ENCODE results near the gene ATP6V0E1. TPM values are rescaled to one million over a fixed set of nuclear protein-coding genes. Genes with fewer than 3 reads are reported as not detected.

Gene ATP6V0E1
- 100 to 1,000 TPM; 174 to 267 (median 238) TPM for total RNA-seq

DNA sequence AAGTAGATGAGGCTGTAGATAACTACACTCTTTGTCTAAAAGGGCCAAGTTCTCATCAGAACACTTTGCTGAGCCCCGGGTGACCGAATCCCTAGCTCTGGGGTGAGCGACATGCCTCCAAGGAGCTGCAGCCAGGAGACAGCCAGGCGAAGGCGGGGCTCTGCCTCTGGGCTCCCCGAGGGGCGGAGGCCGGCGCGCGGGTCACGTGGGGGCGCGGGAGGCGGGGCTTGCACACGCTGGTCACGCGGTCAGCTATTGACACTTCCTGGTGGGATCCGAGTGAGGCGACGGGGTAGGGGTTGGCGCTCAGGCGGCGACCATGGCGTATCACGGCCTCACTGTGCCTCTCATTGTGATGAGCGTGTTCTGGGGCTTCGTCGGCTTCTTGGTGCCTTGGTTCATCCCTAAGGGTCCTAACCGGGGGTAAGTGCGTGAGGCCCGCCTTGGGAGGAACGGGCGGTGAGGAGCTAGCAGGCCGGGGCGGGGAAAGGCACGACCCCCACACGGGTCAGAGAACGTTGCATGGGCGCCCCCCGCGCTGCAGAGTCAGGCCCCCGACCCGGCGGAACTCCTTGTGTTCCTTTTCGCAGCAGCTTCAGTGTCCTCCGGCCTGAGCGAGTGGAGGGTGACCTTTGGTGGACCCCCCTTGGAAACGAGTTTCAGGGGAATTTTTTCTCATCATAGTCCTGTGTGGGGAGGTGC lies at the start of gene ATP6V0E1:
ATP6V0E1 (plus strand) TSS at position 230 of the 702 bp plus-strand sequence; CDS start at position 320, 90 bp downstream.
- TF ChIP-seq, protein P1, sequence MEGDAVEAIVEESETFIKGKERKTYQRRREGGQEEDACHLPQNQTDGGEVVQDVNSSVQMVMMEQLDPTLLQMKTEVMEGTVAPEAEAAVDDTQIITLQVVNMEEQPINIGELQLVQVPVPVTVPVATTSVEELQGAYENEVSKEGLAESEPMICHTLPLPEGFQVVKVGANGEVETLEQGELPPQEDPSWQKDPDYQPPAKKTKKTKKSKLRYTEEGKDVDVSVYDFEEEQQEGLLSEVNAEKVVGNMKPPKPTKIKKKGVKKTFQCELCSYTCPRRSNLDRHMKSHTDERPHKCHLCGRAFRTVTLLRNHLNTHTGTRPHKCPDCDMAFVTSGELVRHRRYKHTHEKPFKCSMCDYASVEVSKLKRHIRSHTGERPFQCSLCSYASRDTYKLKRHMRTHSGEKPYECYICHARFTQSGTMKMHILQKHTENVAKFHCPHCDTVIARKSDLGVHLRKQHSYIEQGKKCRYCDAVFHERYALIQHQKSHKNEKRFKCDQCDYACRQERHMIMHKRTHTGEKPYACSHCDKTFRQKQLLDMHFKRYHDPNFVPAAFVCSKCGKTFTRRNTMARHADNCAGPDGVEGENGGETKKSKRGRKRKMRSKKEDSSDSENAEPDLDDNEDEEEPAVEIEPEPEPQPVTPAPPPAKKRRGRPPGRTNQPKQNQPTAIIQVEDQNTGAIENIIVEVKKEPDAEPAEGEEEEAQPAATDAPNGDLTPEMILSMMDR (IDR thresholded peaks at IDR 0.05): no peak
- peak; percentile 93 for ATAC-seq (ENCODE audit: low FRiP score)
- DNase-seq (ENCODE audit: low spot score): peak; percentile 91

- ATAC-seq (ENCODE audit: low FRiP score): no peak
- DNase-seq (ENCODE audit: low spot score): no peak
- TF ChIP-seq, protein P1 (IDR thresholded peaks at IDR 0.05): no peak
Observed at GRCh38 chr5:172935096-172935495, 48.5 kb upstream of the ATP6V0E1 start.

DNA sequence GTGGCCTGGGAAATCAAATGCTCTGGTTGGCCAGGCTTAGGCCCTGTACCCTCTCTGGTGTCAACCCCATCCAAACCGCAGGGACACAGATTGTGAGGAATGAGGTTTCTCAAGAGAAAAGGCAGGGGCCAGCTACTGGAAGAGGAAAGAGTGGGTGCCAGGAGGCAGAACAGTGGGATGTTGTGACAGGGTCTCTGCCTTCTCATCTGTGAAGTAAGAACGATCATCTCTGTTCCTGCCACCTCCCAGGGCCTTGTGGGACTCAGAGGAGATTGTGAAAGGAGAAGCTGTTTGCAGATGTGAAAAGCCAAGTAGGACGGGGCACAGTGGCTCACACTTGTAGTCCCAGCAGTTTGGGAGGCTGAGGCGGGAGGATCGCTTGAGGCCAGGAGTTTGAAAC lies 47.2 kb upstream of the ATP6V0E1 start:
- no peak for ATAC-seq (ENCODE audit: low FRiP score)
- TF ChIP-seq, protein P1 (IDR thresholded peaks at IDR 0.05): no peak
- no peak for DNase-seq (ENCODE audit: low spot score)

DNA sequence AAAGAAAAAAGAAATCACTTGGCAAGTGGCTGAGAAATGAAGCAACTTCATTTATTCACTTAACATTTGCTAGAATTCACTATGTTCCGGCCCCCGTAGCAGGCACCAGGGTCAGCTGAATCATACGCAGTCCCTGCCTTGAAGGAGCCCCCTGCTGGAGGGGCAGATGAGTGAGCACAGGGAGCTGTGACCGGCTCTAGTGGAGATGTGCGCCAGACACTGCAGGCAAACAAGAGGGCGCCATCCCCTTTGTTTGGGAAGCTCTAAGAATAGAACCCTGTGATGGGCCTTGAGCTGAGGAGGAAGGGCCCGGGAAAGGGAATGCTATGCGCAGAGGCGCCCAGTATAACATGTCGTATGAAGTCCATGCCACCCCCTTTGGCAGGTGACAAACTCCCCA lies 44.5 kb upstream of the ATP6V0E1 start:
- DNase-seq (ENCODE audit: low spot score) (no peak), ATAC-seq (ENCODE audit: low FRiP score) (no peak)
- TF ChIP-seq, protein P1 (IDR thresholded peaks at IDR 0.05): no peak

DNA sequence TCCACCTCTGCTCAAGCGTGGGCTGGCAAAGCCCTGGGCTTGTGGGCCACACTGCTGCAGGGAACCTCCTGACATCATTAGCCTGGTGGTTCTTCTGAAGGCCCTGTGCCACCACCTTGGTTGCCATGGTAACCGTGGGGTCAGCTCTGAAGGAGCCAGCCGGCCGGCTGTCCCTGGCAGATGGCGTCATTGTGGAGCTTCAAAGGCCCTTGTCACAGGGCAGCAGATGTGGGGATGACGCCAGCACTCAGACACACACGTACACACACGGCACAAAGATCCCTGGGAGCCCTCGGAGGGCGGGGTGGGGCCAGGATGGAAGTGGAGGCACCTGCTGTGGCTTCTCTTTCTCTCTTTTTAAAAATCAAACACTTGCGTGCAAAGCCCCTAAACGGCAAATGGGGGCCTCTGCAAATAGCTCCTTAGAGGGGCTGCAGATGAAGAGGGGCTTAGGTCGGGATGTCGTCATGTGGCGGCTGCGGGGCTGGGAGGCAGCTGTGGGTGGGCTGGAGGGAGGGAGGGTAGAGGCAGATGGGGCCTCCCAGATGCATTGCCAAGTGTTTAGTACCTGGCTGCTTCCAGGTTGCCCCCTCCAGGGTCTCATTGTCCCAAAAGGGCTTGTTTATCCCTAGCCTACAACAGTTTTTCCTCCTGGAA lies 43.8 kb upstream of the ATP6V0E1 start:
- no peak for DNase-seq (ENCODE audit: low spot score)
- no peak for ATAC-seq (ENCODE audit: low FRiP score)
- TF ChIP-seq, protein P1 (IDR thresholded peaks at IDR 0.05): no peak

DNA sequence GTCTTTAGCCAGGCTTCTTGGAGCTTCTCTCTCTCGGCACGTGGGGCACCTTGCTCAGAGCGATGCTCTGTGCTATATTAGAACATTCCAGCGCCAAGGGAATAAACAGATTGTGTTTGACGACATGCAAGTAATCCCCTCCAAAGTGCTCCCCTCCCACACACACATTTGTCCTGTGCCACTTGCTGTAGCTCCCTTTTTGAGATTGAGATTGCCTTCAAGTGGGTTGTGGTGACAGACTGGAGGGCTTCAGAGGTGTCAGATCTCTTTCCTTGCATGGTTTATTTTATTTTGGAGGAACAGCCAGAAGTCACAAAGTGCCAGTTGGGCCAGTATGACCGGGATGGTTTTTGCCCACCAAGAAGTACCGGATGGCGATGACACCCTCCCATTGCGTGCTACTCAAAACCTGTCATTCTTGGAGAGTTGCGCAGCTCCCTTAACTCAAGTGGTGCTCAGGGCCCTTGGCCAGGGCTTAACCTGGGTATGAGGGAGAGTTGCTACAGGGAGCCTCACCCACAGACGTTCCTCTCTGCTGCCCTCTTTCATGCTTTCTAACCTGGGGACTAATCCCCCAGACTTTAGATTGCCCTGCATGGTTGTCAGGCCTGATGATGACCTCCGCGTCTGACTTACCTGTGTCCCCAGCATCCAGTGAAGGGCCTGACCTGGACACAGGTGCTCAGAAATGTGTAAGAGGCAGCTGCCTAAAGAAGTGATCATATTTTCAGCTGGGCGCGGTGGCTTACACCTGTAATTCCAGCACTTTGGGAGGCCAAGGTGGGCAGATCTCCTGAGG lies 43.1 kb upstream of the ATP6V0E1 start:
- DNase-seq (ENCODE audit: low spot score) (no peak), ATAC-seq (ENCODE audit: low FRiP score) (no peak)
- TF ChIP-seq, protein P1 (IDR thresholded peaks at IDR 0.05): no peak
